SK-N-SH (cell line): ENCODE measurements around the gene RPS24. TPM values are rescaled to one million over a fixed set of nuclear protein-coding genes. Genes with fewer than 3 reads are reported as not detected.

Experiments used
- CTCF ChIA-PET: fragments of 300-600, 350-600 bp; formaldehyde crosslinking; extraction: SDS; loops from one replicate; lab custom pipeline; 2021; lab: Yijun Ruan, JAX
- POLR2A ChIA-PET: fragments of 350-600 bp; sonication (Branson Sonifier 250); formaldehyde crosslinking; extraction: SDS; loops from one replicate; lab custom pipeline; 2020; ENCODE audit warnings: antibody characterized with exemption, inconsistent platforms; lab: Yijun Ruan, JAX
- DNase-seq: peaks from one replicate; pipeline ENCODE4 v3.0.0; 2012
- H2AFZ ChIP-seq: fragments of 200-600 bp; sonication (generic); 2 replicates; pipeline ENCODE4 v1.8.1; 2016; ENCODE audit warnings: antibody characterized with exemption, mild to moderate bottlenecking, low read depth
- H3F3A ChIP-seq: fragments of 200-600 bp; sonication (generic); replicated peaks from 2 replicates; pipeline ENCODE3; 2016; ENCODE audit warnings: antibody characterized with exemption, mild to moderate bottlenecking; ENCODE audit not compliant: insufficient read depth
- H3K27ac ChIP-seq, 2 experiments: fragments of 200-500 bp in 1 of 2; fragments of 200-600 bp in 1 of 2; sonication (Bioruptor generic) in 1 of 2; sonication (generic), shearing (Covaris generic) in 1 of 2; 2 replicates each; pipeline versions ENCODE4 v1.5.1 to v1.6.1; 2014 to 2016; ENCODE audit warnings: low read depth in 2 of 2, inconsistent platforms in 1 of 2, low read length in 1 of 2, mild to moderate bottlenecking in 1 of 2, mixed read lengths in 1 of 2
- H3K27me3 ChIP-seq: fragments of 200-600 bp; sonication (generic), shearing (Covaris generic); 2 replicates; pipeline ENCODE4 v1.6.1; 2016; ENCODE audit warnings: mixed run types; ENCODE audit not compliant: insufficient read depth
- H3K36me3 ChIP-seq, 2 experiments: fragments of 200-500 bp in 1 of 2; fragments of 200-600 bp in 1 of 2; sonication (Bioruptor generic) in 1 of 2; sonication (generic) in 1 of 2; replicated peaks in 1 of 2; 2 replicates each; pipeline versions ENCODE3 to v1.5.1; 2014 to 2016; ENCODE audit warnings: low read length in 1 of 2, mild to moderate bottlenecking in 1 of 2; ENCODE audit not compliant: insufficient read depth in 2 of 2, control insufficient read depth in 1 of 2
- H3K4me1 ChIP-seq, 2 experiments: fragments of 200-500 bp in 1 of 2; fragments of 200-600 bp in 1 of 2; sonication (Bioruptor generic) in 1 of 2; sonication (generic), shearing (Covaris generic) in 1 of 2; 2 replicates each; pipeline versions ENCODE4 v1.5.1 to v1.6.1; 2014 to 2016; ENCODE audit warnings: low read depth in 1 of 2, low read length in 1 of 2, mixed run types in 1 of 2; ENCODE audit not compliant: insufficient read depth in 2 of 2, control insufficient read depth in 1 of 2
- H3K4me2 ChIP-seq: fragments of 200-600 bp; sonication (generic), shearing (Covaris generic); 2 replicates; pipeline ENCODE4 v1.6.1; 2017; ENCODE audit warnings: mixed run types
- H3K4me3 ChIP-seq, 2 experiments: fragments of 200-500 bp in 1 of 2; fragments of 200-600 bp in 1 of 2; sonication (Bioruptor generic) in 1 of 2; sonication (generic), shearing (Covaris generic) in 1 of 2; 2 replicates each; pipeline versions ENCODE4 v1.5.1 to v1.8.1; 2014 to 2016; ENCODE audit warnings: low read depth in 2 of 2, inconsistent platforms in 1 of 2, low read length in 1 of 2, mild to moderate bottlenecking in 1 of 2, mixed read lengths in 1 of 2, moderate library complexity in 1 of 2
- H3K79me2 ChIP-seq: fragments of 200-600 bp; sonication (generic); 2 replicates; pipeline ENCODE4 v1.8.1; 2017; ENCODE audit warnings: mild to moderate bottlenecking; ENCODE audit not compliant: insufficient read depth
- H3K9ac ChIP-seq: fragments of 200-600 bp; sonication (generic); 2 replicates; pipeline ENCODE4 v1.6.1; 2017; ENCODE audit warnings: mixed run types
- H3K9me2 ChIP-seq: fragments of 200-600 bp; sonication (generic); 2 replicates; pipeline ENCODE4 v1.6.1; 2017; ENCODE audit warnings: mixed run types
- H3K9me3 ChIP-seq: fragments of 200-600 bp; sonication (generic); 2 replicates; pipeline ENCODE4 v1.6.1; 2017; ENCODE audit warnings: mixed run types, mild to moderate bottlenecking, moderate library complexity
- H4K20me1 ChIP-seq: fragments of 200-600 bp; sonication (generic); 2 replicates; pipeline ENCODE4 v1.6.1; 2017; ENCODE audit warnings: mild to moderate bottlenecking, mixed run types; ENCODE audit not compliant: insufficient read depth
- CTCF ChIP-seq: fragments of 200-600 bp; sonication (generic); IDR thresholded peaks from 2 replicates; pipeline ENCODE4 v1.6.1; 2017; ENCODE audit warnings: antibody characterized with exemption, mild to moderate bottlenecking, moderate library complexity
- FOXJ3 ChIP-seq: sonication (generic); formaldehyde crosslinking; IDR thresholded peaks from 2 replicates; pipeline ENCODE4 v1.5.1; 2020; ENCODE audit warnings: mild to moderate bottlenecking, missing genetic modification reagents
- GABPA ChIP-seq: IDR thresholded peaks from 2 replicates; pipeline ENCODE4 v1.4.0; 2012; ENCODE audit warnings: low read depth, mild to moderate bottlenecking
- NFIC ChIP-seq: IDR thresholded peaks from 2 replicates; pipeline ENCODE4 v1.4.0; 2012; ENCODE audit warnings: borderline replicate concordance
- REST ChIP-seq: IDR thresholded peaks from 2 replicates; pipeline ENCODE4 v1.6.1; 2012; ENCODE audit warnings: mild to moderate bottlenecking, low read depth, low read length, moderate library complexity
- RFX5 ChIP-seq: IDR thresholded peaks from 2 replicates; pipeline ENCODE4 v1.6.1; 2012; ENCODE audit warnings: mild to moderate bottlenecking, improper control_type of control experiment, low read length
- TEAD4 ChIP-seq: IDR thresholded peaks from 2 replicates; pipeline ENCODE4 v1.4.0; 2012; ENCODE audit warnings: mild to moderate bottlenecking, borderline replicate concordance; ENCODE audit not compliant: insufficient read depth
- WGBS: methylation state at CpG from one replicate; pipeline ENCODE4 v1.1.6; 2017; ENCODE audit warnings: low lambda C conversion rate; 5-methylcytosine and 5-hydroxymethylcytosine counted together
- polyA plus RNA-seq, 3 experiments: library from polyadenylated mRNA; depleted of rRNA; stranded (reverse); fragments of >200 nt; gene quantifications; 2 replicates each; pipeline ENCODE4 v1.2.3, GENCODE V29; 2012

RPS24 gene
- polyA plus RNA-seq, 1 of the 3 experiments (the other 2 are of a cell fraction) = 3,806 TPM

- H3K9ac ChIP-seq = no peak overlapping the region
- H3K4me3 ChIP-seq = no peak overlapping the region
- POLR2A ChIA-PET = no interaction called here
- H3K79me2 ChIP-seq = no peaks in the 10 kb centered on the region
- CTCF ChIA-PET = interaction anchor here (1.2 to 2.7 kb wide), 2 partner anchors 35 to 75 kb away, joined by 3 to 15 read pairs; no protein-coding TSS in a partner anchor
- peaks cover 0 to 18% of the 10 kb centered on the region in 2 experiments; a peak in 1 of 4 replicates for H3K4me1 ChIP-seq
- no peaks in the 10 kb centered on the region for H4K20me1 ChIP-seq
- no peak overlapping the region for H3K4me2 ChIP-seq
- H3K36me3 ChIP-seq = no peaks in the 10 kb centered on the region
- no peaks in the 10 kb centered on the region for H3K9me2 ChIP-seq
- no peaks in the 10 kb centered on the region for H3K27me3 ChIP-seq
- no peak for TF ChIP-seq GABPA
- no peak for TF ChIP-seq NFIC
- no peak for TF ChIP-seq FOXJ3 (CRISPR knock-in tag)
- TF ChIP-seq REST = no peak
- TF ChIP-seq CTCF = no peak
- TF ChIP-seq TEAD4 = no peak
- TF ChIP-seq RFX5 = no peak
- H3K9me3 ChIP-seq = no peaks in the 10 kb centered on the region
- no peaks in the 10 kb centered on the region for H3F3A ChIP-seq
- no peak overlapping the region for H3K27ac ChIP-seq
- H2AFZ ChIP-seq = no peak overlapping the region
- no peak for DNase-seq
- 32% methylated on average over 2 of the region's 4 CpGs for WGBS
Observed at GRCh38 chr10:78082636-78083035, 49.0 kb downstream of the RPS24 start.

Other genes with a start within 250 kb of the RPS24 start
- gene DLG5, start 107.1 kb upstream of the RPS24 start, polyA plus RNA-seq (2012; rRNA removed) = 15.3 and 31.3 TPM in 2 replicates
- 10.8 and 14.1 TPM in 2 replicates for gene POLR3A, start 4.3 kb upstream of the RPS24 start, polyA plus RNA-seq (2012; rRNA removed)